GM19455 (cell line): ENCODE data around the gene KATNB1.

Experiments used
- ATAC-seq: cut with Tn5 transposase; IDR thresholded peaks from one replicate; pipeline ENCODE4 v1.9.1; 2021; ENCODE audit not compliant: unreplicated experiment

Gene KATNB1

DNA sequence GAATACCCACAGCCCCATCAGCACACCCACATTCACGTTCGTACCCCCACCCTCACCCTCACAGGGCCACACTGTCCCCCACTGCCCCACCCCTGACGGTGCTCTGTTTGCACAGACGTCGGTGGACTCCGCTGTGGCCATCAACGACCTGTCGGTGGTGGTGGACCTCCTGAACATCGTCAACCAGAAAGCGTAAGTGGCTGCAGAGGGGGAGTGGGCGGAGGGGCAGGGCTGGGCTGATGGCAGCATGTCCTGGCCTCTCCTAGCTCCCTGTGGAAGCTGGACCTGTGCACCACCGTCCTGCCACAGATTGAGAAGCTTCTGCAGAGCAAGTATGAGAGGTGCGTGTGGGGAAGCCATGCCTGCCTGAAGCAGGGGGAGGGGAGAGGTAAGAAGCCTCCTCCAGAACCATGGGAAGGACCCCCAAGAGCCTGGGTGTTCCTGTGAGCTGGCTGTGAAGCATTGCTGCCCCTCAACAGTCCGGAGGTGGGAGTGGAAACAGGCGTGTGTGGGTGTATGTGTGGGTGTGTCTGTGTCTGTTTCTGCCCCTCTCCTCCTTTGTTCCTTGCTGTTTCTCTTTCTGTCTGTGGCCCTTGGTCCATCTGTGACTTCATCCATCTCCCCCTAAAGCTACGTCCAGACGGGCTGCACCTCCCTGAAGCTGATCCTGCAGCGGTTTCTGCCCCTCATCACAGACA lies 20.3 kb downstream of the KATNB1 start:
- ATAC-seq = no peak

DNA sequence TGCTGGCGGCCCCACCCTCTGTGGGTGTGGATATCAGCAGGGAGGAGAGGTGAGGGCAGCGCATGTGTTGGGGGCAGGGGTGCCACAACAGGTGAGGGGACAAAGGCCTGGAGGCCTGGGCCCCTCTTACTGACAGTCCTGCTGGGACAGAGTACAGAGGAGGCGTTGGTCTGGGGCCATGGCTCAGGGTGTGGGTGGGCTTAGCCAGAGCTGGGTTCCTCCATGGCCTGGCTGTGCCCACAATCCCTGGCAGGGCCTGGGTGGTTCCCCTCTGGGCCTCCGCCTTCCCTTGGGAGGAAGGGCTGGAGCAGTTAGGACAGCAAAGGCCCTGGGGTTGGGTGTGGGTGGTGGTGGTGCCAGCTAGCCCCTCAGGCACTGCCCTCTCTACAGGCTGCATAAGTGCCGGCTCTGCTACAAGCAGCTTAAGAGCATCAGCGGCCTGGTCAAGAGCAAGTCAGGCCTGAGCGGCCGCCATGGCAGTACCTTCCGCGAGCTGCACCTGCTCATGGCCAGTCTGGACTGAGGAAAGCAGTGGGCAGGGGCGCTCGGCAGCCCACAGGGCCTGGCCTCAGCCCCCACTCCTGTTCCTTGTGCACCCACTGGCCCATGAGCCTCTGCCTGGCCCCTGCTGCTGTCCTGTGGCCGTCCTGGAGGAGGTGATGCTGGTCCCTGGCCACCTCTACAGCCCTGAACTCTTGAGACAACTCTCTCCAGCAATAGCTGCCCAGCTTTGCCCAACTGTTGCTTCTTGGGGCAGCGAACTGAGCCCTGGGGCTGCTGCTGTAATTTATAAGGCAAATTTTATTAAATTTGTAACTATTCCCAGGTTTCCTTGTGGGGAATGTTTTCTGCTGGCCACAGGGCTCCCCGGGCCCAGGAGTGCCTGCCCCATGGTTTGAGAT lies 21.1 kb downstream of the KATNB1 start:
- peak; percentile 13 for ATAC-seq

DNA sequence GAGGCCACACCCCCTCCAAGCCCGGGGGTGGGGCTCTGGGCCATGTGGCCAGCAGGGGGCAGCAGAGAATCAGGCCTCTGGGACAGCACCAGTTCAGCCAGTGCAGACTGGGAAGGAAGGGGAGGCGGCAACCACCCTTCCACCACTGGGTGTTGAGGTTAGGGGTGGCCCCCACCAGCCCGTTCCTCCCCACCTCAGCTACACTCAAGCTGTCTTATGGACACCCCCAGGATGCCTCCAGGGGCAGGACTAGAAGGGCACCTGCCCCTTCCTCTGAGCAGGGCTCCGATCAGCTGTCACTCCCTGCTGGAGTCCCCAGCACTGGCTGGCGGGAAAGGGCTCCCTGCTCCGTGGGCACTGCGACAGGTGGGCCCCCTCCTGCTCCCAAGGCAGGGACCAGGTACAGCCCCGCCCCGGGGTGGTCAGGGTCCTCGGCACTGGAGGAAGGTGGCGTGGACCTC lies 21.8 kb downstream of the KATNB1 start:
- ATAC-seq = peak; percentile 92

GRCh38 chr16:57757883-57758282 lies 22.3 kb downstream of the KATNB1 start:
- ATAC-seq = no peak

GRCh38 chr16:57758331-57759117 lies 23.0 kb downstream of the KATNB1 start:
- ATAC-seq = no peak

GRCh38 chr16:57759131-57759530 lies 23.6 kb downstream of the KATNB1 start:
- no peak for ATAC-seq

GRCh38 chr16:57759541-57760356 lies 24.2 kb downstream of the KATNB1 start:
- no peak for ATAC-seq

GRCh38 chr16:57760357-57761160 lies 25.0 kb downstream of the KATNB1 start:
- no peak for ATAC-seq

DNA sequence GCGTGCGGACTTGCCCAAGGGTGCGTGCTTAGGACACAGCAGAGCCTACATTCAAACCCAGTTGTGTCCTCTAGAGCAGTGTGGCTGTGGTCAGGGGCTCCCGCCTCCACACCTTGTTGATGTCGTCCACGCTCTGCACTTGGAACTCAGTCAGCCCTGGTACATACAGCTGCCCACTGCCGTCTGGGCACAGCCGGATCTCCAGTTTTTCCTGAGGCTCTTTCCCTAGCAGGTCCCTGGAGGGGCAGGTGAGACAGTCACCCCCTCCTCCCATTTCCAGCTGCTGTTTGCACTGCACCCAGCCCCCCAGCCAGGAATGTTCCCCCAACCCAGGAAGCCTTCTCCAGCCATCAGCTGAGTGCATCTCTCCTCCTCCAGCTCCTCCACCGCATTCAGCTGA lies 25.7 kb downstream of the KATNB1 start:
- no peak for ATAC-seq

- ATAC-seq = no peak
These were observed 26.4 kb downstream of the KATNB1 start for GRCh38 chr16:57761957-57762356.

DNA sequence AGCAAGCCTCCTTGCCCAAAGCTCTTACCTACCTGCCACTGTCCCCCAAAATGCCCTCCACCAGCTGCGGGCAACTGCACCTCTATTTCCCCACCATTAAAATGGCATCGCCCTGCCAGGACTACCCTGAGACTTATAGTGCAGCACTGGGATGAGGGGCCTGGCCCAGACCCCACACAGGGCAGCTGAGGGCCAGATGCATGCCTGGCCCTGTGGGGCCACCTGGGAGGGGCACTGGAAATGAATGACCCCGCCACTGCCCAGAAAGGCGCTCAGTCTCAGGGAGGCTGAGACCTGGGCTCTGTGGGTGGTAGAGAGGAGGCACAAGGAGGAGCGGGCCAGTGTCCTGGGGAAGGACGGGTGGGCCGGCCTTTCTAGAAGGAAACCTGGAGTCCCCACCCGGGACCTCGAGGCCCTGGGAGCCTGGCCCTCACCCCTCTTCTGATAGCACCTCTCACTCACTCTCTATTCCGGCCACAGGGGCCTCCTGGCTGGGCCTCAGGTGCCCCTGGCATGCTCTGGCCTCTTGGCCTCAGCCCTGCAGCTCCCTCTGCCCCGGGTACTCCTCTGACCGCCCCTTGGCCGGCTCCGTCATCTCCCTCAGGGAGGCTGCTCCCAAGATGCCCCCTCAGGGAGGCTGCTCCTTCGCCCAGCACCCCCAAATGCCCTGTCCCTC lies 26.9 kb downstream of the KATNB1 start:
- no peak for ATAC-seq

DNA sequence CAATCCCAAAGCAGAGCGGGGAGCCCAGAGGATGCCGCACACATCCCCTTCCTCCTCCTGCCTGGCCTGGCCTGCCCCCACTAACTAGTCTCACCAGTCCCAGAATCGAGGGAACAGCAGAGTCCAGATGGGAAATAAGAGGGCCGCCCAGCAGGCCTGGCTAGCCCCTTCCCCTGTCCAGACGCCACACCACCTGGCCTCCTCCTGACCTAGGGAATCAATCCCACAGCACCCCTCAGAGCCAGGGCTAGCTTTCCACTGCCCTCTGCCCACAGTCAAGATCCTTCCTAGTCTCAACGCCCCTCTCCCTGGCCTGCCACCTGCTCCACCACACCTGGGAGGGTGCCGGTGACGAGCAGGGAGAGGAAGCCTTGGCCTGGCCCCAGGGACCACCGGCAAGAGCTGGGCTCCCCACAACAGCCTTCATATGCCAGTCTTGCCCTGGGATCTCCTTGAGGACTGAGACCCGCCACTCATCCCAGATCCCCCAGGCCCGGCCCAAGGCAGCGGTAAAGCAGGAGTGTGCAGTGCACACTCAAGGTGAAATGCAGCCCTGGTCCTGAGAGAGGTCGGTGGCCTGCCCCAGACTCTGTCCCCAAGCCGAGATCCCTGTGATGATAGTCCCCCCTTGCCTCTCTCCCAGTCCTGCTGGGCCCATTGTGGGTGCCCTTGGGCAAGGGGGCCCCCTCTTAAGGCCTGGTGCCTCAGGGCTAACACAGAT lies 27.9 kb downstream of the KATNB1 start:
- ATAC-seq = no peak

DNA sequence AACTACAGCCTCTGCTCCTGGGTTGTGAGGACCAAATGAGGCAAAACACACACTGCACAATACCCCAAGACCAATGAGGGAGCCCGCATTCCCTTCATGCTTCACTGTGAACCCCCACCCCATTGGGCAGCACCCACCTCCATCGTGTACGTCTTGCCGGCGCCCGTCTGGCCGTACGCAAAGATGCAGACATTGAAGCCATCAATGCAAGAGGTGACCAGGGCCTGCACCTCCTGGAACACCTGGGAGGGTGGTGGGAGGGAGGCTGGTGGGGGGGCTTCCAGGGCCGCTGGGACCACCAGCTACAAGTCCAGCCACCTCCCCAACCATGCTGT lies 28.4 kb downstream of the KATNB1 start:
- no peak for ATAC-seq

DNA sequence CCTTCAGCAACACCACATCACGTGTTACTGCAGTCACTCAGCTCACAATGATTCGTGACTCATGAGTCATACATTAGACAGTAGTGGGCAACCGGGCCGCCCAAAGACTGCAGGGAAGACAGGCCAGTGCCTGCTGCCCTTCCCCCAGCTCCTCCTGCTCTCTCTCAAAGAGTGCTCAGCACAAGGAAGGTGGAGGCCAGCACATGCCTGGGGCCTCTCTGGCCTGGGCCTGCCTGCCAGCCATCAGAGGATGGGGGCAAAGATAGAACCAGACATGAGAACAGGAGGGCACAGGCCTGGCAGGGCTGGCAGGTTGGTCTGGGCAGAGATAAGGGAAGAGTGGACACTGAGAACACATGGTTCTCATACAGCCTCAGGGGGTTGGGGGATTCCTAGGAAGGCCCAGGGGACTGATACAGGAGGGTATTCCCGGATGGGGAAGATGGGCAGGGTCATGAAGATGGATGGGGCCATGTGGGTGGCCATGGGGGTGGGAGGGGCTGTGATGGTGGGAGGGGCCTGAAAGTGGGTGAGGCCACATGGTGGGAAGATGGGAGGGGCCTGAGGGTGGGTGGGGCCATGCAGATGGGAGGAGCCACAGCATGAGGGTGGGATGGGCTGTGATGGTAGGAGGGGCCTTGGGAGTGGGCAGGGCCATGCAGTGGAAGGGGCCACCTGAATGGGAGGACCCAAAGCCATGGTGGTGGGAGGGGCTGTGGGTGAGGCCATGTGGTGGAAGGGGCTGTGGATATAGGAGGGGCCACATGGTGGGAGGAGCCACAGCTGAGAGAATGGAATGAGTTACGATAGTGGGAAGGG lies 29.0 kb downstream of the KATNB1 start:
- no peak for ATAC-seq

DNA sequence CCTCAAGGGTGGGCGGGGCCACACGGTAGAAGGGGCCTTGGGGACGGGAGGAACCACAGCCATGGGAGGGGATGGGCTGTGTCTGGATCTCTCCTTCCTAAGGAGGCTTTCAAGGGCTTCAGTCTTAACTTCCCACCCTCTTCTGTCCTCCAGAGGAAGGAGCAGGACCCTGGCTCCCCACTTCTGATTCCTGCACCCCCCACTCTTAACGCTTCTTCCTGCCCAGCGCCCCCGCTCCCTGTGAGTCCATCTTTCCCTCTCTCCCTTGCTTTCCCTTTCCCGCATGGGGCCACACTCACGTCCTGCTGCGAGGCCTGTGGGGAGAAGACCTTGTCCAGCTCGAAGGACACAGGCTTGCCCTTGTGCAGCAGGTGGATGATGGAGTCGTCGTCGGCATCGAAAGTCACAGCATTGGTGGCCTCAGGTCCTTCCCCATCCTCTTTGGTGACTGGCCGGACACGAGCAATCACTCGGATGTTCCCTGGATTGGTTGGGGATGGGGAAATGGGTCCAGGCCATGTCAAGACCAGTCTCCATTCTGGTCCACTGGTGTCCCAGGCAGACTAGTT lies 29.7 kb downstream of the KATNB1 start:
- ATAC-seq = no peak

DNA sequence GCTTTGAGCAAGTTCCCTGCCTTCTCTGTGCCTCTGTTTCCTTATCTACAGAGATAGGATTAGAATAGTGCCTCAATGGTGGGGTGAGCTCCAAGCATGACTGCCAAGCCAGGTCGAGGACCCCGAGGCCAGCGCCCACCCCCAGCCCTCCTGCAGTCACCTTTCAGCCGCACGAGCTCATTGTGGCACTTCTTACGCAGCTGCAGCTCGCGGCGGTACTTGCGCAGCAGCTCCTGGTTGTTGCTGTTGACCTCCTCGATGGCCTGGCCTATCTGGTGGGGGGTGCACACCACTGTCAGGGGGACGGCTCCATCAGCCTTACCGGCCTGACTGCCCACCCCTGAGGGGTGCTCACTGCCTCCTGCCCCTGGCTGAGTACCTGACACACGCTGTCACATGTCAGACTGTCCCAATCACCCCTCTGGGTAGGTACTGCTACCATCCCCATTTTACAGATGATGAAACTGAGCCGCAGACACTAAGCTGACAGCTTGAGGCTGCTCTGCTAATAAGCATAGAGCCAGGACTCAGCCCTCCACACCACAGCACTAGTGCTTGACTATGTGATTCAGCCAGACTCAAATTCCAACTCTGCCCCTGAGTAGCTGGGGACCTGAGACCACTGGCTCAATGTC lies 31.3 kb downstream of the KATNB1 start:
- no peak for ATAC-seq

DNA sequence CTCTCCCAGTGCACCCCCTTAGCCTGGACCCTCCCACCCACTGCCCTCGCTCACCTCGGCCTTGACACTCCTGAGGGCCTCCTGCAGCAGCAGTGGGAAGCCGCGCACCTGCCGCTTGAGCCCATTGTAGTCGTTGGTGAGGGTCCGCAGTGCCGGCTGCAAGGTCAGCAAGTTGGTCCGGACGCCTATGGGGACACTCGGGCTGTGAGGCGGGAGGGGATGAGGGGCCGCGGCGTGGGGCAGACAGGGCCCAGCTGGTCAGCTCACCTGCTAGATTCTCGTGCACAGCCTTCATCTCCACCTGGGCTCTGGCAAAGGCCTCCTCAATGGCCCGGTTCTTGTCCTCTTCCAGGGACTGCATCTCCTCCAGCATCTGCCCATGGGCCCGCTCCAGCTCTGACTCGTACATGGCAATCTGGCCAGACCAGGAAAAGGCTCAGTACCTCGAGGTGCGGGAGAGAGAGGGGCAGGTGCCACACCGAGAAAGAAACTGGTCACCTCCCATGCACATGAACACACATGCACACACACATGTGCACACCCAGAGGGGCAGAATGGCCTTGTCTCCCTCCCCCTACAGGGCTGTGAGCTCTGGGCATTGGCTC lies 34.1 kb downstream of the KATNB1 start:
- ATAC-seq = no peak
